T-cell (primary cell): Measurements from ENCODE around the gene GCAT. TPM values are rescaled to one million over a fixed set of nuclear protein-coding genes. Genes with fewer than 3 reads are reported as not detected.

ENCODE experiments used
- ATAC-seq, 4 experiments: fragments of 200-7000 bp in 3 of 4; fragments of 150-1000 bp in 1 of 4; cut with Tn5 transposase; replicated peaks in 1 of 4; 1 replicate in 3 of 4; 2 replicates in 1 of 4; pipeline ENCODE4 v1.10.0; 2021; ENCODE audit warnings: moderate library complexity in 3 of 4, mild to moderate bottlenecking in 2 of 4, moderate number of reproducible peaks in 1 of 4
- CTCF ChIA-PET, 2 donors: fragments of 300-600 bp; sonication (Branson Sonifier 250); formaldehyde crosslinking; loops; one replicate each; lab custom pipeline; 2022; ENCODE audit warnings: antibody characterized with exemption in 2 of 2; lab: Charles Lee
- POLR2A ChIA-PET, 2 donors: fragments of 300-600 bp; sonication (Branson Sonifier 250); formaldehyde crosslinking; loops; one replicate each; lab custom pipeline; 2022; ENCODE audit warnings: antibody characterized with exemption in 2 of 2; lab: Charles Lee
- DNase-seq, 35 experiments: peaks; one replicate each; pipeline versions ENCODE4 v3.0.0 to v3.0.0-alpha.2; 2013 to 2023
- H3K27ac ChIP-seq: one replicate; pipeline ENCODE4 v1.5.1; 2013; ENCODE audit warnings: low read length
- H3K27me3 ChIP-seq, 2 experiments: replicated peaks in 1 of 2; 1 replicate in 1 of 2; 2 replicates in 1 of 2; pipeline versions ENCODE4 v1.6.1 to v1.7.0; 2013; ENCODE audit warnings: low read length in 1 of 2, mixed read lengths in 1 of 2; ENCODE audit not compliant: control insufficient read depth in 2 of 2, insufficient read depth in 2 of 2; ENCODE audit errors: extremely low read depth in 1 of 2
- H3K36me3 ChIP-seq, 2 donors: 1 replicate in 1 of 2; 2 replicates in 1 of 2; pipeline versions ENCODE4 v1.6.1 to v1.7.0; 2013; ENCODE audit warnings: low read length in 1 of 2; ENCODE audit not compliant: control insufficient read depth in 2 of 2, insufficient read depth in 1 of 2; ENCODE audit errors: extremely low read depth in 1 of 2
- H3K4me1 ChIP-seq, 2 experiments: 1 replicate in 1 of 2; 2 replicates in 1 of 2; pipeline versions ENCODE4 v1.6.1 to v1.7.0; 2013; ENCODE audit warnings: low read length in 2 of 2, mixed read lengths in 1 of 2; ENCODE audit not compliant: insufficient read depth in 2 of 2, control insufficient read depth in 1 of 2; ENCODE audit errors: extremely low read depth in 1 of 2
- H3K4me3 ChIP-seq, 2 donors: 1 replicate in 1 of 2; 2 replicates in 1 of 2; pipeline versions ENCODE4 v1.5.1 to v1.7.0; 2013; ENCODE audit warnings: mild to moderate bottlenecking in 2 of 2, low read length in 1 of 2, moderate library complexity in 1 of 2; ENCODE audit not compliant: control insufficient read depth in 1 of 2; ENCODE audit errors: extremely low read depth in 1 of 2
- H3K9me3 ChIP-seq: 2 replicates; pipeline ENCODE4 v1.7.0; 2013
- H3K27ac Mint-ChIP-seq, 2 donors: one replicate each; pipeline ENCODE4 v1.8.0; 2020 to 2021; ENCODE audit warnings: mild to moderate bottlenecking in 2 of 2, mixed read lengths in 2 of 2
- H3K27me3 Mint-ChIP-seq, 2 donors: one replicate each; pipeline ENCODE4 v1.8.0; 2021 to 2022; ENCODE audit warnings: mixed read lengths in 2 of 2
- H3K36me3 Mint-ChIP-seq: one replicate; pipeline ENCODE4 v1.8.0; 2021; ENCODE audit warnings: mixed read lengths
- H3K4me1 Mint-ChIP-seq, 3 donors: one replicate each; pipeline ENCODE4 v1.8.0; 2020 to 2022; ENCODE audit warnings: mixed read lengths in 3 of 3, mild to moderate bottlenecking in 1 of 3
- H3K4me3 Mint-ChIP-seq, 3 donors: one replicate each; pipeline ENCODE4 v1.8.0; 2020 to 2022; ENCODE audit warnings: mild to moderate bottlenecking in 3 of 3, mixed read lengths in 3 of 3, moderate library complexity in 3 of 3
- H3K9me3 Mint-ChIP-seq, 3 donors: one replicate each; pipeline ENCODE4 v1.8.0; 2020 to 2022; ENCODE audit warnings: mixed read lengths in 3 of 3
- WGBS: methylation state at CpG from one replicate; pipeline ENCODE4 v1.1.5; 2013; ENCODE audit warnings: missing lambda C conversion rate; ENCODE audit not compliant: insufficient coverage; 5-methylcytosine and 5-hydroxymethylcytosine counted together
- total RNA-seq, 35 experiments: library from RNA in 6 of 35; stranded (reverse) in 6 of 35; fragments of 120-200 nt in 1 of 35; gene quantifications; one replicate each; pipeline versions ENCODE4 v1.2.1 to v1.2.4 and lab custom pipeline; 2013 to 2026

GCAT gene
- total RNA-seq, 5 donors from 2014 or later (not counting 1 experiment from before 2014, with no cell fraction given) = 1.2 to 3.5 (median 2.3) TPM

- Histone ChIP-seq H3K9me3 (no peaks in the 10 kb centered on the region), H3K36me3 (no peaks in the 10 kb centered on the region), H3K4me3 (no peak overlapping the region), H3K27ac (no peak overlapping the region), H3K4me1 (peaks cover 7 to 18% of the 10 kb centered on the region in 2 experiments), H3K27me3 (peaks cover 0 to 85% of the 10 kb centered on the region in 2 experiments)
- Mint-ChIP-seq H3K4me1 (peaks cover 13 to 16% (median 13%) of the 10 kb centered on the region in 3 donors), H3K27me3 (peaks cover 0 to 34% of the 10 kb centered on the region in 2 donors), H3K27ac (no peak overlapping the region), H3K4me3 (no peak overlapping the region), H3K9me3 (no peaks in the 10 kb centered on the region), H3K36me3 (no peaks in the 10 kb centered on the region)
- ChIA-PET CTCF (interaction anchor here in 1 of 2 donors (0.7 to 1.0 kb wide), 2 partner anchors 50 to 141 kb away, joined by 3 read pairs; no protein-coding TSS in a partner anchor), POLR2A (no interaction called here)
- no peak for DNase-seq
- ATAC-seq = no peak
- 96% methylated on average over 5 of the region's 27 CpGs for WGBS
Measured at GRCh38 chr22:37812869-37813678, 5.3 kb downstream of the GCAT start.

GRCh38 chr22:37815593-37815992 lies 7.9 kb downstream of the GCAT start:
- H3K27ac ChIP-seq = no peak overlapping the region
- Mint-ChIP-seq H3K36me3 (no peaks in the 10 kb centered on the region), H3K27ac (no peak overlapping the region), H3K4me1 (peaks cover 9 to 15% (median 13%) of the 10 kb centered on the region in 3 donors), H3K27me3 (peaks cover 8 to 23% of the 10 kb centered on the region in 2 donors), H3K9me3 (no peaks in the 10 kb centered on the region), H3K4me3 (no peak overlapping the region)
- 89% methylated on average over 11 of the region's 12 CpGs for WGBS
- DNase-seq = no peak
- no peak overlapping the region for H3K4me3 ChIP-seq
- H3K36me3 ChIP-seq = no peaks in the 10 kb centered on the region
- POLR2A ChIA-PET = no interaction called here
- H3K9me3 ChIP-seq = no peaks in the 10 kb centered on the region
- CTCF ChIA-PET = interaction anchor here in 1 of 2 donors (1.3 kb wide), 1 partner anchor 48 kb away, joined by 9 read pairs; no protein-coding TSS in a partner anchor
- no peak for ATAC-seq
- H3K27me3 ChIP-seq = peaks cover 0 to 78% of the 10 kb centered on the region in 2 experiments
- H3K4me1 ChIP-seq = peaks cover 3 to 20% of the 10 kb centered on the region in 2 experiments

- Mint-ChIP-seq H3K4me3 (no peak overlapping the region), H3K36me3 (no peaks in the 10 kb centered on the region), H3K9me3 (no peaks in the 10 kb centered on the region), H3K27ac (no peak overlapping the region), H3K4me1 (peaks cover 9 to 15% (median 13%) of the 10 kb centered on the region in 3 donors), H3K27me3 (peaks cover 9 to 25% of the 10 kb centered on the region in 2 donors)
- H3K36me3 ChIP-seq = no peaks in the 10 kb centered on the region
- WGBS = 92% methylated on average over 18 of the region's 23 CpGs
- POLR2A ChIA-PET = no interaction called here
- no peak overlapping the region for H3K4me3 ChIP-seq
- ATAC-seq (no peak), DNase-seq (no peak)
- no peaks in the 10 kb centered on the region for H3K9me3 ChIP-seq
- CTCF ChIA-PET = interaction anchor here (0.5 to 3.5 kb wide), 7 partner anchors 8 to 118 kb away, joined by 3 to 41 read pairs (median 4); partner anchors contain the start of gene GCAT (in 1 of the 2)
- H3K4me1 ChIP-seq = peaks cover 3 to 20% of the 10 kb centered on the region in 2 experiments
- H3K27ac ChIP-seq = no peak overlapping the region
- peaks cover 0 to 72% of the 10 kb centered on the region in 2 experiments for H3K27me3 ChIP-seq
Measured at GRCh38 chr22:37816543-37817180, 8.9 kb downstream of the GCAT start.

- Histone ChIP-seq H3K4me1 (peaks cover 3 to 20% of the 10 kb centered on the region in 2 experiments), H3K27me3 (peaks cover 0 to 75% of the 10 kb centered on the region in 2 experiments), H3K27ac (no peak overlapping the region), H3K9me3 (no peaks in the 10 kb centered on the region), H3K36me3 (no peaks in the 10 kb centered on the region), H3K4me3 (peak overlapping the region; percentile 40 to 65)
- peaks cover 13 to 15% (median 13%) of the 10 kb centered on the region in 3 donors for H3K4me1 Mint-ChIP-seq
- H3K27ac Mint-ChIP-seq = no peak overlapping the region
- peak overlapping the region; percentile 34 to 62 (median 43) for H3K4me3 Mint-ChIP-seq
- ChIA-PET CTCF (interaction anchor here (0.6 to 3.5 kb wide), 11 partner anchors 9 to 136 kb away, joined by 3 to 41 read pairs (median 4); partner anchors contain the start of genes ANKRD54 (in 1 of the 2), C22orf23 (in 1 of the 2), GCAT (in 1 of the 2) and POLR2F (in 1 of the 2)), POLR2A (no interaction called here)
- peak; percentile 80 to 82 (median 80) for ATAC-seq
- no peaks in the 10 kb centered on the region for H3K36me3 Mint-ChIP-seq
- peak; percentile 40 to 87 (median 71) for DNase-seq
- WGBS = 1% methylated on average over 11 of the region's 29 CpGs
- peaks cover 18 to 23% of the 10 kb centered on the region in 2 donors for H3K27me3 Mint-ChIP-seq
- no peaks in the 10 kb centered on the region for H3K9me3 Mint-ChIP-seq
Measured at GRCh38 chr22:37817705-37818408, 10.1 kb downstream of the GCAT start.

- Mint-ChIP-seq H3K4me1 (peaks cover 13 to 15% (median 13%) of the 10 kb centered on the region in 3 donors), H3K4me3 (peak overlapping the region; percentile 54 to 66 (median 62)), H3K36me3 (no peaks in the 10 kb centered on the region), H3K27me3 (peaks cover 21 to 22% of the 10 kb centered on the region in 2 donors), H3K27ac (no peak overlapping the region), H3K9me3 (no peaks in the 10 kb centered on the region)
- Histone ChIP-seq H3K27me3 (peaks cover 0 to 75% of the 10 kb centered on the region in 2 experiments), H3K27ac (no peak overlapping the region), H3K9me3 (no peaks in the 10 kb centered on the region), H3K4me1 (peaks cover 3 to 20% of the 10 kb centered on the region in 2 experiments), H3K4me3 (peak overlapping the region; percentile 40 to 65), H3K36me3 (no peaks in the 10 kb centered on the region)
- DNase-seq = peak; percentile 23 to 76 (median 53)
- peak; percentile 77 to 79 (median 77) for ATAC-seq
- ChIA-PET POLR2A (no interaction called here), CTCF (interaction anchor here (0.5 to 3.5 kb wide), 12 partner anchors 8 to 210 kb away, joined by 3 to 41 read pairs (median 4); partner anchors contain the start of genes ANKRD54 (in 1 of the 2), C22orf23 (in 1 of the 2), GCAT (in 1 of the 2) and GGA1 (in 1 of the 2))
- WGBS = 3% methylated on average over 61 of the region's 68 CpGs
Measured at GRCh38 chr22:37818409-37819104, 10.8 kb downstream of the GCAT start.
